ENCODE measurements around the gene MAPK8IP3. TPM values are rescaled to one million over a fixed set of nuclear protein-coding genes. Genes with fewer than 3 reads are reported as not detected.

Gene MAPK8IP3
- total and polyA plus RNA-seq, 9 of the 15 experiments (the other 6 are each of a cell fraction or from before 2014, with no cell fraction given) = 0.17 to 58.7 (median 16.7) TPM

GRCh38 chr16:1772908-1773702, 67.1 kb downstream of the MAPK8IP3 start, which contains the start of gene MRPS34:
Gene MRPS34 (minus strand): TSS chr16:1773134. CDS start chr16:1773119, 15 bp downstream.
- peak; percentile 80 for FAIRE-seq
- peaks cover 8% of the 10 kb centered on the region; the same call in 1 of the 2 replicates for H4K20me1 ChIP-seq (replicated peaks; ENCODE audit: control insufficient read depth, insufficient read depth, low read length)
- no peak for TF ChIP-seq MTA1 (IDR thresholded peaks at IDR 0.05; ENCODE audit: borderline replicate concordance)
- peak; percentile 85 for TF ChIP-seq ETV1 (tag; conservative IDR thresholded peaks at IDR 0.05; ENCODE audit: low read depth)
- peak; percentile 94 for TF ChIP-seq TAF1 (IDR thresholded peaks at IDR 0.05; ENCODE audit: control insufficient read depth, extremely low read depth, insufficient read depth, low read length, severe bottlenecking)
- peak; percentile 84 for TF ChIP-seq DIDO1 (tag; IDR thresholded peaks at IDR 0.05; ENCODE audit: low read depth)
- no peak for TF ChIP-seq EHMT2 (IDR thresholded peaks at IDR 0.05)
- TF ChIP-seq ZNF551 (CRISPR knock-in tag; IDR thresholded peaks at IDR 0.05) = no peak
- TF ChIP-seq, protein P1, sequence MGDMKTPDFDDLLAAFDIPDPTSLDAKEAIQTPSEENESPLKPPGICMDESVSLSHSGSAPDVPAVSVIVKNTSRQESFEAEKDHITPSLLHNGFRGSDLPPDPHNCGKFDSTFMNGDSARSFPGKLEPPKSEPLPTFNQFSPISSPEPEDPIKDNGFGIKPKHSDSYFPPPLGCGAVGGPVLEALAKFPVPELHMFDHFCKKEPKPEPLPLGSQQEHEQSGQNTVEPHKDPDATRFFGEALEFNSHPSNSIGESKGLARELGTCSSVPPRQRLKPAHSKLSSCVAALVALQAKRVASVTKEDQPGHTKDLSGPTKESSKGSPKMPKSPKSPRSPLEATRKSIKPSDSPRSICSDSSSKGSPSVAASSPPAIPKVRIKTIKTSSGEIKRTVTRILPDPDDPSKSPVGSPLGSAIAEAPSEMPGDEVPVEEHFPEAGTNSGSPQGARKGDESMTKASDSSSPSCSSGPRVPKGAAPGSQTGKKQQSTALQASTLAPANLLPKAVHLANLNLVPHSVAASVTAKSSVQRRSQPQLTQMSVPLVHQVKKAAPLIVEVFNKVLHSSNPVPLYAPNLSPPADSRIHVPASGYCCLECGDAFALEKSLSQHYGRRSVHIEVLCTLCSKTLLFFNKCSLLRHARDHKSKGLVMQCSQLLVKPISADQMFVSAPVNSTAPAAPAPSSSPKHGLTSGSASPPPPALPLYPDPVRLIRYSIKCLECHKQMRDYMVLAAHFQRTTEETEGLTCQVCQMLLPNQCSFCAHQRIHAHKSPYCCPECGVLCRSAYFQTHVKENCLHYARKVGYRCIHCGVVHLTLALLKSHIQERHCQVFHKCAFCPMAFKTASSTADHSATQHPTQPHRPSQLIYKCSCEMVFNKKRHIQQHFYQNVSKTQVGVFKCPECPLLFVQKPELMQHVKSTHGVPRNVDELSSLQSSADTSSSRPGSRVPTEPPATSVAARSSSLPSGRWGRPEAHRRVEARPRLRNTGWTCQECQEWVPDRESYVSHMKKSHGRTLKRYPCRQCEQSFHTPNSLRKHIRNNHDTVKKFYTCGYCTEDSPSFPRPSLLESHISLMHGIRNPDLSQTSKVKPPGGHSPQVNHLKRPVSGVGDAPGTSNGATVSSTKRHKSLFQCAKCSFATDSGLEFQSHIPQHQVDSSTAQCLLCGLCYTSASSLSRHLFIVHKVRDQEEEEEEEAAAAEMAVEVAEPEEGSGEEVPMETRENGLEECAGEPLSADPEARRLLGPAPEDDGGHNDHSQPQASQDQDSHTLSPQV (IDR thresholded peaks at IDR 0.05) = no peak
- peak; percentile 14; the same call in 1 of the 2 replicates for TF ChIP-seq ZSCAN29 (IDR thresholded peaks at IDR 0.05)
- TF ChIP-seq MBD1 (CRISPR knock-in tag; IDR thresholded peaks at IDR 0.05) = no peak
- no peak for TF ChIP-seq MCM7 (IDR thresholded peaks at IDR 0.05)
- no peak for TF ChIP-seq GTF2F1 (IDR thresholded peaks at IDR 0.05; ENCODE audit: low read depth, low read length)

More at GRCh38 chr16:1772908-1773702, 67.1 kb downstream of the MAPK8IP3 start, which contains the start of gene MRPS34:
- ATAC-seq = peak; percentile 75
- peaks cover 20 to 97% of the 10 kb centered on the region in 2 experiments; a peak in 4 of 5 replicates for H3K4me1 ChIP-seq (replicated peaks in 1 of 2; ENCODE audit: control insufficient read depth in 2 of 2, insufficient read depth in 2 of 2, low read length in 2 of 2)
- H3K27me3 ChIP-seq (ENCODE audit: control insufficient read depth in 2 of 2, insufficient read depth in 2 of 2, low read length in 2 of 2) = no peaks in the 10 kb centered on the region
- in situ Hi-C loops (cut with MboI) = no loop called here
- CTCF ChIA-PET (ENCODE audit: low intra/inter-chr PET ratio) = interaction anchor here (0.5 to 2.6 kb wide), 5 partner anchors 40 to 1095 kb away, joined by 3 to 8 read pairs (median 3); partner anchors contain the start of gene MAPK8IP3
- no peaks in the 10 kb centered on the region for H3K9me3 ChIP-seq (replicated peaks; ENCODE audit: control insufficient read depth, insufficient read depth, low read depth, low read length)
- peak within 1 kb of the TSS; percentile 96 for H3K27ac ChIP-seq (ENCODE audit: extremely low read depth, low read depth, low read length)
- POLR2A ChIA-PET = interaction anchor here (0.6 to 4.3 kb wide), 10 partner anchors 7 to 394 kb away, joined by 3 to 35 read pairs (median 4); partner anchors contain the start of genes FAHD1, HAGH, MSRB1 and NUBP2
- intact Hi-C loops (cut with micrococcal nuclease) = no loop called here
- peak within 1 kb of the TSS; percentile 81 for H2AFZ ChIP-seq (ENCODE audit: low read depth, low read length)
- WGBS (ENCODE audit: insufficient coverage, low coverage, missing lambda C conversion rate) = 2% methylated on average over 50 of the region's 108 CpGs
- peak within 1 kb of the TSS; percentile 93 to 95 for H3K9ac ChIP-seq (ENCODE audit: insufficient read depth in 1 of 2, low read depth in 2 of 2, low read length in 2 of 2)
- H3K9me1 ChIP-seq (ENCODE audit: control insufficient read depth, insufficient read depth, low read length) = peaks cover 2% of the 10 kb centered on the region
- peaks cover 69% of the 10 kb centered on the region; the same call in 2 of the 3 replicates for H3K36me3 ChIP-seq (ENCODE audit: control insufficient read depth, insufficient read depth, low read length)
- H3K4me2 ChIP-seq (ENCODE audit: insufficient read depth, low read length) = peak within 1 kb of the TSS; percentile 98
- H3K79me2 ChIP-seq (ENCODE audit: control insufficient read depth, insufficient read depth, low read length) = peaks cover 51% of the 10 kb centered on the region
- TSS peak; percentile 35 for BruUV-seq (replicated peaks)
- DNase-seq (ENCODE audit: extremely low read depth in 1 of 4, low spot score in 3 of 4) = peak; percentile 76 to 93 (median 82)
- H3K4me3 ChIP-seq = peak within 1 kb of the TSS; percentile 96
